GM12874 (cell line): ENCODE results near the gene RAD21L1.

Source experiments
- CTCF ChIP-seq: IDR thresholded peaks from 2 replicates; pipeline ENCODE4 v1.5.1; 2011; ENCODE audit warnings: low read depth, mild to moderate bottlenecking, control low read depth, low read length, moderate library complexity; ENCODE audit not compliant: insufficient read depth

RAD21L1 gene

GRCh38 chr20:1225783-1226654, at the start of gene RAD21L1:
RAD21L1 (plus strand) TSS chr20:1226044; CDS start chr20:1228454, 2,410 bp downstream.
- no peak for TF ChIP-seq CTCF

GRCh38 chr20:1177680-1178079, 48.2 kb upstream of the RAD21L1 start:
- TF ChIP-seq CTCF, result no peak

GRCh38 chr20:1178103-1178502, 47.7 kb upstream of the RAD21L1 start:
- TF ChIP-seq CTCF, result no peak

GRCh38 chr20:1178623-1179022, 47.2 kb upstream of the RAD21L1 start:
- TF ChIP-seq CTCF, result no peak

GRCh38 chr20:1180949-1181348, 44.9 kb upstream of the RAD21L1 start:
- TF ChIP-seq CTCF, result no peak

GRCh38 chr20:1182106-1182505, 43.7 kb upstream of the RAD21L1 start:
- TF ChIP-seq CTCF, result no peak

- no peak for TF ChIP-seq CTCF
These were observed 42.7 kb upstream of the RAD21L1 start for GRCh38 chr20:1183153-1183552.

- TF ChIP-seq CTCF, result no peak
These were observed 41.6 kb upstream of the RAD21L1 start for GRCh38 chr20:1184260-1184637.
